Stimulated activated CD8-positive, alpha-beta memory T cell treated with anti-CD3 and anti-CD28 coated beads, Interleukin-7, amount 100 ng/mL, for 1 hour (primary cell): ENCODE results near the gene HSD17B2.

Experiments used
- DNase-seq, 2 donors: peaks; one replicate each; pipeline ENCODE4 v3.0.0-alpha.2; 2020; ENCODE audit warnings: low read depth in 2 of 2

Gene HSD17B2

GRCh38 chr16:82017911-82018568, 17.0 kb upstream of the HSD17B2 start:
- DNase-seq: no peak

DNA sequence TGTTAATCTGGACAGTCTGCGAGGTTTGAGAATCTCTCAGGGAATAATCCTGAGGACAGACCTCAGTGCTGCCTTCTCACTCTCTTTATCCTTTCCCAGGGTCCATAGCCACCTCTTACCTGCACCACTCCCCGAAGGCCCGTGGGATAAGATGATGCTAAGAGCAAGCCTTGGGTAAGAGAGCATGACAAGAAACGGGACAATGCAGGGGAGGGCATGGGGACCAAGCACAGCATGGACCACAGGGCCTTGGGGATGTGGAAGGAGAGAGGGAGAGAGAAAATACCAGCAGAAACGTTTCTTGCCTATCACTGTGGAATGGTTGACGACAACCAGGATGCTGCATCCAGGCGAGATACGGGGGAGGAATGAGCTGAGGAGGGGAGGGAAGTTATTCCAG, 15.5 kb upstream of the HSD17B2 start:
- no peak for DNase-seq

DNA sequence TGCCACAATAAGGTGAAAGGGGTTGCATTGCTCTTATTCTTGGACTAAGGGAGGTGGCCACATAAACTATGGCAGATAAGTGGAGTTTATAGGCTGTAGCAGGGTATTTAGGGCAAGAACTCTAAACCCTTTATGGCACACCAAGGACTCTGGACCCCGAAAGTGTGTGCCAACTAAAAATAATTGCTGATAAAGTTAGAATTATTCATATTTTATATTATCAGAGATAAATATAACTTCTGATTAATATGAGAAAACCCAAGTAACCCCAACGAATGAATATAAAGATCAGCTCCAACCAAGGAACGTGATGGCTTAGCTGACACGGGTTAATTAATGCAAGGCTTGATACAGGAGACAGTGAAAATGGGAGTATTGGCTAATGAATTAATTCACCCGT, 15.0 kb upstream of the HSD17B2 start:
- DNase-seq: no peak

DNA sequence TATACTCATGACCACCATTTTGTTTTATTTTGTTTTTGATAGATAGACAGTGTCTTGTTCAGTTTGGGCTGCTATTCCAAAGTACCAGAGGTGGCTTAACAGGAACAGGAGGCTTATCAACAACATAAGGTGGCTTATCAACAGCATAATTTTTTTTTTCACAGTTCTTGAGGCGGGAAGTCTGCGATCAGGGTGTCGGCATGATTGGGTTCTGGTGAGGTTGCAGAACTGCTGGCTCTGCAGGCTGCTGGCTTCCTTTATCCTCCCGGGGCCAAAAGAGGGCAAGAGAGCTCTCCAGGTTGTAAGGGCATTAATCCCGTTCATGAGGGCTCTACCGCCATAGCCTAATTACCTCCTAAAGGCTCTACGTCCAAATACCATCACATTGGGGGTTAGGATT, 11.8 kb upstream of the HSD17B2 start:
- DNase-seq: no peak

DNA sequence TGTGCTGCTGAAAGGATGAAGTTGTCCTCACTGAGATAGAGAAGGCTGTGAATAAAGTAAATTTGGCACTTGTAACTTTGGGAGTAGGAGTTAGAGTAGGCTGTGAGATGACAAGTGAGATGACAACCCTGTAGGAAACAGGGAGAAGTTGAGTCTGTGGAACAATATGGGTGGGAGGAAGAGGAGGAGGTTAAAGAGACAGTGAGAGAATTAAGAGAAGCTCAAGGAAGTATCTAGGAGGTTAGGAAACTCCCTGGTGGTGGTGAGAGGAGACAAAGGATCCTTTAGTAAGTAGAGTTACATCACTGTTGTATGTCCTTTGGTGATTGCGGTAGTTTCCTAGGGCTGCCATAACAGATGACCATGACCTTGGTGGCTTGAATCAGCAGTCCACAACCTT, 10.7 kb upstream of the HSD17B2 start:
- DNase-seq: no peak

DNA sequence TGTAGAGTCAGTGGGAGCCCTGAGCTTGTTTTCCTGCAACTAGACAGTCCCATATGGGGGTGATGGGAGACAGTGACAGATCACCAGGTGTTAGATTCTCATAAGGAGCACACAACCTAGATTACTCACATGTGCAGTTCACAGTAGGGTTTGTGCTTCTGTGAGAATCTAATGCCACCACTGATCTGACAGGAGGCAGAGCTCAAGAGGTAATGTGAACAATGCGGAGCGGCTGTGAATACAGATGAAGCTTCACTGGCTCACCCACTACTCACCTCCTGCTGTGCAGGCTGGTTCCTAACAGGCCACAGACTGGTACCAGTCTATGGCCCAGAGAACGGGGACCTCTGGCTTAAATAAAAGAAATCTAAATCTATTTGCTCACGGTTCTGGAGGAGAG, 10.2 kb upstream of the HSD17B2 start:
- DNase-seq: no peak

GRCh38 chr16:82027629-82028064, 7.4 kb upstream of the HSD17B2 start:
- no peak for DNase-seq

GRCh38 chr16:82031116-82032084, 3.7 kb upstream of the HSD17B2 start:
- no peak for DNase-seq

DNA sequence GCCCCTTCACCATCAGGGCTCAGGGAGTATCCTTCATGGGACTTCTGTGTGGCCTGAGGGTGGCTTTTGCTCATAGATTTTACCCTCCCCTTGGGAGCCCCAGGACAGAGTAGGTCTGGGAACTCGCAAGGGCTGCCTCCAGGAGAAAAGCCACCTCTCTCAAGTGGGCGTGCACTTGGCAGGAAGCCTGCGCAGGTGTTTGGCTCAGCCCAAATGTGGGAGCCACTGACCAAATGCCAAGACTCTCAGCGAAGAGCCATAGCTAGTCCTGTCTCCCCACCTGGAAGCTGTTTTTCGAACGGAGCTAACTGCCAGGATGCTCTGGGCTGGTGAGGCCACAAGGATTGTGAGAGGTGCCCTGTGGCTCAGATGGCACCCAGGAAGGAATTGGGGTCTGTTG, 2.0 kb upstream of the HSD17B2 start:
- DNase-seq: no peak

- no peak for DNase-seq
Observed at GRCh38 chr16:82033683-82034300, 1.3 kb upstream of the HSD17B2 start.

DNA sequence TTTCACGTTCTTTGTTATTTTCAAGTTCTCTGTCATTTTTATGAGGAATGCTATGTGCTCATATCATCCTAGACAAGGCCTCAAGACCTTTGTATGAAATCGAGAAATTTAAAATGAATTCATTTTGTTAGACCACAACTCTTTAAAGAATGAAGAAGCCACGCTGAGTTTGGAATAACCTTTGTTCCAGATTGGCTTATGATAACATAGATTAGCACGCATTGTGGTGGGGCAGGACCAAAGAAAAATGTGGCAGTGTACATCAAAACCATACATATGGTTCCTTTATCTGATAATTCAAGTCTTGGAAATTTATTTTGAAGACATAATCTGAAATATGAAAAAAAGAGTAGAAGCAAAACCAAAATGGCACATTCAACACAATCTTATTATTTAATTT, 2.2 kb downstream of the HSD17B2 start:
- no peak for DNase-seq

DNA sequence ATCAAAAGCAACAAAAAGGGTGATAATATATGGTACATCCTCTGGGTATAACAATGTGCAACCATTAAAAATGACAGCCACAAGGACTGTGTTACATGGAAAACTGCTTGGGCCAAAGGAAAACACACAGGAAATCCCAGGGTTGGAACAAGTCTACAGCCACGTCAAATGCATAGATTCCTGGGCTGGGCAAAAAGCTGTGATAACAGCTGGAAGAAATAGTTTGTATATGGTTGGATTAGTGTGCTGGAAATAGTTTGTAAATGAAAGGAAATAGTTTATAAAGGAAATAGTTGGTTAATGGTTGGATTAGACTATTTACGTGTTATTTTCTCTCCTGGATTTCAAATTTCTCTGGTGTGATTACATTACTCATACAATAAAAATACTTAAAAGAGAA, 2.6 kb downstream of the HSD17B2 start:
- DNase-seq: no peak

DNA sequence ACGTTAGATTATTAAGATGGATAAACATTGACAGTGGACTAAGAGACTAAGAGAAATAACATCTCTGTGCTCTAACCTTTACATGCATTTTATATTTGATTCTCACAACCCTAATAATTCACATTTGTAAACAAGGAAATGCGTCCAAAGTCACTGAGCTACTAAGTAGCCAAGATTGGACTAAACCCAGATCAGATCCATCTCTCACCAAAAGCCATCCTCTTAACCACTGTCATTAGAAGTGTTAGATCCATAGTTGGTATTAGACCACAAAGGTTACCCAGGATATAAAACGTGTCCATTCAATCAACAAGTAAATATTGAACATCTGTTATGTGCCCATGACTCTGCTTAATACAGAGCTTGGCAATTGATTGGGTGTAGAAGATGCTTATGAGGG, 5.2 kb downstream of the HSD17B2 start:
- no peak for DNase-seq

GRCh38 chr16:82041542-82041941, 6.5 kb downstream of the HSD17B2 start:
- DNase-seq: no peak

DNA sequence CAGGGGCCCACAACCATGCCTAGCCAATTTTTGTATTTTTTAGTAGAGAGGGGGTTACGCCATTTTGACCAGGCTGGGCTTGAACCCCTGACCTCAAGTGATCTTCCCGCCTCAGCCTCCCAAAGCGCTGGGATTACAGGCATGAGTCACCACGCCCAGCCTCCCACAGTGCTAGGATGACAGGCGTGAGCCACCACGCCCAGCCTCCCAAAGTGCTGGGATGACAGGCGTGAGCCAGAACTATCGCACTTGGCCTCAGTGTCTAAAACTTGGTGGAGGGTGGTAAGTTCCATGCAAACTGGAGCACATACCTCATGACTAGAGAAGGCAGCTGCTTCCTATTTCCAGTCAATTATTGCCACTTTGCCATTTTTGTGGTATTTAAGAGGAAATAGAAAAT, 7.1 kb downstream of the HSD17B2 start:
- no peak for DNase-seq

DNA sequence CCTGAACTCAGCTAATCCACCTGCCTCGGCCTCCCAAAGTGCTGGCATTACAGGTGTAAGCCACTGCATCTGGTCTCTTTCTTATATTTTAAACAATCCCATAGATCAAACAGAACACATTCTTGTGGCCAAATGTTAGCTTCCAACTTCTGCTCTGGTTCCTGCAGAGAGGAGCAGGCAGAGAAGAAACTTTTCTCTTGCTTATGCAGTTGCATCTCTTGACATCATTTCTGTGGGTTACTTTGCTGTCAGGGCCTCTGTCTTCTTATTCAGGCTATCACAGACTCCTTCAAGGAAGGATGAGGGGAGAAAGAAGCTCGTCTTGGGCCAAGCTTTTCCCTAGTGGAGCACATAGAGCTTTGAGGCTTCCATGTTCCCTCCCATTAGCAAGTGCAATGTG, 7.8 kb downstream of the HSD17B2 start:
- DNase-seq: no peak

GRCh38 chr16:82043680-82044584, 8.9 kb downstream of the HSD17B2 start:
- DNase-seq: no peak

- no peak for DNase-seq
Observed at GRCh38 chr16:82044585-82044911, 9.5 kb downstream of the HSD17B2 start.

DNA sequence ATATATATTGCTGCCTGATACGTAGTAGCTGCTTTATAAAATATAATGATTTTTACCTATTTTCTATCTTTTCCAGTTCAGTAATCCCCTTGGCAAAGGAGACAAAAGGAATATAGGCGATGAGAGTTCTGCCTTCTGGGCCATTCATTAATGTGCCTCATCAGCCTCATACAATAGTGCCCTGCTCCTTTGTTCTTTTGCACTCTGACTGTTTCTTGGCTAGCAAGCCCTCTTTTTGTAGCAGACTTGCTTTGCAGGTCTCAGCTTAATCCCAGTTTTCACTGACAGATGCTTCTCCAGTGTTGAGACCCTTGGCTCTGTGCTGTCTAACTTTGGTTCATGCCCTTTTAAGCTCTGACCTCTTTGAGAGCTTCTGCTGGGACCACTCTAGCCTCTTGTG, 10.4 kb downstream of the HSD17B2 start:
- DNase-seq: no peak

GRCh38 chr16:82046541-82046940, 11.5 kb downstream of the HSD17B2 start:
- no peak for DNase-seq

DNA sequence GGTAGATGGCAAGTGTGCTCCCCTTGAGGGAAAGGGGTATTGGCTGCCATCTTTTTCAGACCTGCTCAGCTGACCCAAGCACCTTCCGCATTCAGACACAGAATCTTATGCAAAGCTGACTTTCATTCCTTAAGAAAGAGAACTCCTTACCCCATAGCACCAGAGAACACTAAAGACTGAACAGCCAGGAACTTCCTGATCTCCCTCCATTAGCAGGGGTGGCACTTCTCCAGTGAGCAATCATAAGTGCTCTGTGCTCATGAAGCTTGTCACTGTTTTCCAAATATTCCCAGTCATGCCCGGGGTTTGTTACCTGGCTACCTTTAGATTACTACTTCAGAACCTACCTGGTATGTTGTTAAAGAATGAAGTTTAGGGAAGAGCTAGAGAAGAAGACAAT, 11.9 kb downstream of the HSD17B2 start:
- DNase-seq: no peak

DNA sequence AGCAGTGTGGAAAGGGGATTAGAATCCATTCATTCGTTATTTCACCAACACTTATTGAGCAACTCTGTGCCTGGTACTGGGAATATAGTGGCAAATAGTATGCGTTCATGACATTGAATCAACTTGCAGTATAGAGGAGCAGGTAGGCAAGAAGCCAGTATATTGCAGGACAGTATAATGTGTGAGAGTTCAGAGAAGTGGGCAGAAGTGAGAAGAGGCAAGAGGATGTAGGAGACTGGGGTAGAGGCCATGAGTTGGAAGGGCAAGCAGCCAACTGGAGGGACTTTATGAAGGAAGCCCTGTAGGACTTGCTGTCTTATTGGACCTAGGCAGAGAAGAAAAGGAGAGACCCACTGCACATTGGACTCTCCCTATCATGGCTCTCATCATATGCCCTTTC, 12.3 kb downstream of the HSD17B2 start:
- no peak for DNase-seq
